ENCODE data around the gene CCNL2. TPM values are rescaled to one million over a fixed set of nuclear protein-coding genes. Genes with fewer than 3 reads are reported as not detected.
A peak's percentile ranks its signal among the peaks of the same experiment; 100 is the strongest.

Gene CCNL2
- total RNA-seq, 1 experiment from 2014 or later, result 173 TPM

GRCh38 chr1:1419813-1420653, 20.9 kb upstream of the CCNL2 start:
- no peak overlapping the region for H2BK20ac ChIP-seq (ENCODE audit: low read depth, low read length, poor library complexity, severe bottlenecking)
- no peak overlapping the region; the same call in 1 of the 2 replicates for H2BK15ac ChIP-seq (ENCODE audit: low read depth, low read length)
- H3K36me3 Mint-ChIP-seq (ENCODE audit: insufficient read depth in 1 of 3, low read depth in 3 of 3), result no peaks in the 10 kb centered on the region; a peak in 2 of 7 replicates
- no peaks in the 10 kb centered on the region for H3K27me3 ChIP-seq (ENCODE audit: insufficient read depth, low read length)
- no peak overlapping the region for H3K4me2 ChIP-seq (ENCODE audit: insufficient read depth, insufficient read length, low read length)
- no peaks in the 10 kb centered on the region for H3K79me2 ChIP-seq (ENCODE audit: insufficient read depth, low read length)
- WGBS (ENCODE audit: extremely low coverage, insufficient read length, low lambda C conversion rate), result no CpG with 5 or more reads among the region's 112 CpGs
- H4K20me1 ChIP-seq (ENCODE audit: control insufficient read depth, insufficient read depth, insufficient read length), result no peaks in the 10 kb centered on the region
- no peaks in the 10 kb centered on the region for H3K9me3 ChIP-seq (ENCODE audit: control insufficient read depth, low read depth, low read length)
- no peak overlapping the region for H2AK5ac ChIP-seq (ENCODE audit: insufficient read length, low read length)
- no peak overlapping the region for H3K56ac ChIP-seq (ENCODE audit: insufficient read length, low read depth, low read length)
- H3K27ac ChIP-seq (ENCODE audit: insufficient read length, low read depth, low read length), result no peak overlapping the region
- H3K9ac ChIP-seq (ENCODE audit: extremely low read depth, insufficient read length, low read length), result no peak overlapping the region
- H3K4me1 Mint-ChIP-seq, result peaks cover 40 to 52% of the 10 kb centered on the region in 2 experiments
- no peak overlapping the region for H2AFZ ChIP-seq (ENCODE audit: low read length)
- peak overlapping the region in 1 of 3 experiments; percentile 85; a peak in 1 of 7 replicates for H3K27ac Mint-ChIP-seq
- H3K27me3 Mint-ChIP-seq (ENCODE audit: low read depth), result no peaks in the 10 kb centered on the region
- no peak overlapping the region for H4K91ac ChIP-seq (ENCODE audit: insufficient read length, low read depth, low read length)
- peak overlapping the region; percentile 69 for H3K18ac ChIP-seq (ENCODE audit: insufficient read length, low read depth, low read length)
- no peak overlapping the region for H2BK12ac ChIP-seq (ENCODE audit: insufficient read length, low read depth, low read length)
- peak overlapping the region; percentile 68 for H3K14ac ChIP-seq (ENCODE audit: insufficient read depth, low read length)
- peak overlapping the region in 1 of 2 experiments; percentile 32; a peak in 1 of 5 replicates for H3K4me3 Mint-ChIP-seq
- TF ChIP-seq CTCF (conservative IDR thresholded peaks at IDR 0.05), result no peak
- H2BK120ac ChIP-seq (ENCODE audit: low read depth, low read length, poor library complexity, severe bottlenecking), result no peak overlapping the region
- no peak overlapping the region for H3K4ac ChIP-seq (ENCODE audit: low read depth, low read length)
- no peak overlapping the region for H4K5ac ChIP-seq (ENCODE audit: insufficient read length, low read depth, low read length)
- no peak overlapping the region for H2BK5ac ChIP-seq (ENCODE audit: insufficient read length, low read length)
- no peaks in the 10 kb centered on the region for H3K9me3 Mint-ChIP-seq
- peaks cover 5% of the 10 kb centered on the region; the same call in 1 of the 2 replicates for H3K4me1 ChIP-seq (ENCODE audit: insufficient read depth, low read length)
- H3K23ac ChIP-seq (ENCODE audit: insufficient read length, low read depth, low read length), result no peak overlapping the region
- H3T11ph ChIP-seq (ENCODE audit: low read length), result no peak overlapping the region
- peak; percentile 53 for DNase-seq
- H4K8ac ChIP-seq (replicated peaks; ENCODE audit: insufficient read length, low read depth, low read length), result no peak overlapping the region
- H3K79me1 ChIP-seq (ENCODE audit: insufficient read depth, low read depth, low read length, poor library complexity, severe bottlenecking), result no peaks in the 10 kb centered on the region
- H3K23me2 ChIP-seq (ENCODE audit: insufficient read length, low read depth, low read length, poor library complexity, severe bottlenecking), result no peaks in the 10 kb centered on the region
